ENCODE results near the gene AFMID. TPM values are rescaled to one million over a fixed set of nuclear protein-coding genes. Genes with fewer than 3 reads are reported as not detected.

AFMID gene
- total RNA-seq, 1 experiment from 2014 or later: 45.1 TPM

DNA sequence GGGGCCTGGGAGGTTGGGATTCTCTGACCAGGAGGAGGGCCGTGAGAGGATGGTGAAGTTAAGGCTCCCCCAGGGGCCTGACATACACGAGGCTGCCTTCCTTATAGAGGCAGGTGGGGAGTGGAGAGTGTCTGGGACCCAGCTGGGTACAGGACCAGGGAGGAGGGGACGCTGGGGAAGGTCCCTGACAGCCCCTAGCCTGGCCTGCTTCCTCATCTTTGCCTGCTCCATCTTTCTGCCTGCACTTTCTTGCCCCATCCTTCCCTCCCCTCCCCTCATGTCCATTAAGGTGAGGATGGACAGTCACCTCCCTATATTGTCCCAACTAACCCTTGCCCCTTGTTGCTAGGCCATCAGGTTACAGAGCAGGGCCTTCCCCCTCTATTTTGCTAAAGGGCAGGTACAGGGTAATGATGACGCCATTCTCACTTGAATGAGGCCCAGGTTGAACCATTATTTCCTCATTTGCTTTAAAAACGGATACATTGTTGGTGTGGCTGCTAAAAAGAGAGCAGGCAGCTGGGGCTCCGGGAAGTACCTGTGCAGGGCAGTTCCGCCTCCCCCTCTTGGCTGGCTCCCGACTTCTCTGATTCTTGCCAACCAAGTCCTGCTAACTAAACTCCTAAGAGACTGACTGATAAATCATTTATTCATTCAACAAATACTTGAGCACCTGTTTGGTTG lies 39.7 kb upstream of the AFMID start:
- Mint-ChIP-seq H3K27ac (no peak overlapping the region), H3K9me3 (no peaks in the 10 kb centered on the region), H3K36me3 (no peaks in the 10 kb centered on the region), H3K4me3 (no peak overlapping the region), H3K27me3 (ENCODE audit: low read depth) (no peaks in the 10 kb centered on the region), H3K4me1 (no peaks in the 10 kb centered on the region)
- POLR2A ChIA-PET: no interaction called here
- DNase-seq (ENCODE audit: low spot score): no peak
- TF ChIP-seq ZBTB21 (CRISPR knock-in tag; IDR thresholded peaks at IDR 0.05; ENCODE audit: borderline replicate concordance) (no peak), ZNF396 (CRISPR knock-in tag; IDR thresholded peaks at IDR 0.05; ENCODE audit: borderline replicate concordance) (no peak)
- TF ChIP-seq, protein P1, sequence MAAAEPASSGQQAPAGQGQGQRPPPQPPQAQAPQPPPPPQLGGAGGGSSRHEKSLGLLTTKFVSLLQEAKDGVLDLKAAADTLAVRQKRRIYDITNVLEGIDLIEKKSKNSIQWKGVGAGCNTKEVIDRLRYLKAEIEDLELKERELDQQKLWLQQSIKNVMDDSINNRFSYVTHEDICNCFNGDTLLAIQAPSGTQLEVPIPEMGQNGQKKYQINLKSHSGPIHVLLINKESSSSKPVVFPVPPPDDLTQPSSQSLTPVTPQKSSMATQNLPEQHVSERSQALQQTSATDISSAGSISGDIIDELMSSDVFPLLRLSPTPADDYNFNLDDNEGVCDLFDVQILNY (CRISPR knock-in tag; IDR thresholded peaks at IDR 0.05): no peak
- TF ChIP-seq, protein P2, sequence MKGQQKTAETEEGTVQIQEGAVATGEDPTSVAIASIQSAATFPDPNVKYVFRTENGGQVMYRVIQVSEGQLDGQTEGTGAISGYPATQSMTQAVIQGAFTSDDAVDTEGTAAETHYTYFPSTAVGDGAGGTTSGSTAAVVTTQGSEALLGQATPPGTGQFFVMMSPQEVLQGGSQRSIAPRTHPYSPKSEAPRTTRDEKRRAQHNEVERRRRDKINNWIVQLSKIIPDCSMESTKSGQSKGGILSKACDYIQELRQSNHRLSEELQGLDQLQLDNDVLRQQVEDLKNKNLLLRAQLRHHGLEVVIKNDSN (CRISPR knock-in tag; IDR thresholded peaks at IDR 0.05): no peak
- ATAC-seq: no peak
- CTCF ChIA-PET: no interaction called here

DNA sequence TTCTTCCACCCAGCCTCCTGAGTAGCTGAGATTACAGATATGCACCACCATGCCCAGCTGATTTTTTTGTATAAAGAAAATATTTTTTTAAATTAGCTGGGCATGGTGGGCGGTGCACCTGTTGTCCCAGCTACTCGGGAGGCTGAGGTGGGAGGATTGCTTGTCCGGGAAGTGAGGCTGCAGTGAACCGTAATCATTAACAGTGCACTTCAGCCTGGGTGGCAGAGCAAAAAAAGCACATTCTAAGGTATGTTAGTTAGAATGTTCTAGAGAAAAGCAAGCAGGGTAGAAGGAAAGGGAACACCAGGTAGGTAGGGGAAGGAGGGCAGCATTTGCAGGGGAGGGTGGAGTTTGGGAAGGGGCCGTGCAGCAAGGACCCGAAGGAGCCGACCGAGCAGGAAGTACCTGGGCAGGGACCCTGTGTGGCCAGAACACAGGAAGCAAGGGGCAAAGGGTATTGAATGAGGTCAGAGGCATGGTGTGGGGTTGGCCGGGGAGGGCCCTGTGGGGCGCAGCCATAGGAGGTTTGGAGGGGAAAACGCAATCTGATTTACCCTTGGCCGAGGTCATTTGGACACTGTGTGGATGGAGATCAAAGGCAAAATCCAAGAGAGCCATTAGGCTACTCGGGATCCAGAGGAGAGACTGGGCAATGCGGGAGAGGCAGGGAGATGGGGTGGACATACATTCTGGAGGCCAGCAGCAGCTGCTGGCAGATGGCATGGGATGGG lies 38.7 kb upstream of the AFMID start:
- ChIA-PET POLR2A (no interaction called here), CTCF (interaction anchor here (0.7 to 2.1 kb wide), 3 partner anchors 28 to 135 kb away, joined by 4 to 7 read pairs (median 5); no protein-coding TSS in a partner anchor)
- H3K9me3 Mint-ChIP-seq: no peaks in the 10 kb centered on the region
- no peaks in the 10 kb centered on the region for H3K36me3 Mint-ChIP-seq
- TF ChIP-seq, protein P3, sequence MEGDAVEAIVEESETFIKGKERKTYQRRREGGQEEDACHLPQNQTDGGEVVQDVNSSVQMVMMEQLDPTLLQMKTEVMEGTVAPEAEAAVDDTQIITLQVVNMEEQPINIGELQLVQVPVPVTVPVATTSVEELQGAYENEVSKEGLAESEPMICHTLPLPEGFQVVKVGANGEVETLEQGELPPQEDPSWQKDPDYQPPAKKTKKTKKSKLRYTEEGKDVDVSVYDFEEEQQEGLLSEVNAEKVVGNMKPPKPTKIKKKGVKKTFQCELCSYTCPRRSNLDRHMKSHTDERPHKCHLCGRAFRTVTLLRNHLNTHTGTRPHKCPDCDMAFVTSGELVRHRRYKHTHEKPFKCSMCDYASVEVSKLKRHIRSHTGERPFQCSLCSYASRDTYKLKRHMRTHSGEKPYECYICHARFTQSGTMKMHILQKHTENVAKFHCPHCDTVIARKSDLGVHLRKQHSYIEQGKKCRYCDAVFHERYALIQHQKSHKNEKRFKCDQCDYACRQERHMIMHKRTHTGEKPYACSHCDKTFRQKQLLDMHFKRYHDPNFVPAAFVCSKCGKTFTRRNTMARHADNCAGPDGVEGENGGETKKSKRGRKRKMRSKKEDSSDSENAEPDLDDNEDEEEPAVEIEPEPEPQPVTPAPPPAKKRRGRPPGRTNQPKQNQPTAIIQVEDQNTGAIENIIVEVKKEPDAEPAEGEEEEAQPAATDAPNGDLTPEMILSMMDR (IDR thresholded peaks at IDR 0.05): no peak
- TF ChIP-seq, protein P4, sequence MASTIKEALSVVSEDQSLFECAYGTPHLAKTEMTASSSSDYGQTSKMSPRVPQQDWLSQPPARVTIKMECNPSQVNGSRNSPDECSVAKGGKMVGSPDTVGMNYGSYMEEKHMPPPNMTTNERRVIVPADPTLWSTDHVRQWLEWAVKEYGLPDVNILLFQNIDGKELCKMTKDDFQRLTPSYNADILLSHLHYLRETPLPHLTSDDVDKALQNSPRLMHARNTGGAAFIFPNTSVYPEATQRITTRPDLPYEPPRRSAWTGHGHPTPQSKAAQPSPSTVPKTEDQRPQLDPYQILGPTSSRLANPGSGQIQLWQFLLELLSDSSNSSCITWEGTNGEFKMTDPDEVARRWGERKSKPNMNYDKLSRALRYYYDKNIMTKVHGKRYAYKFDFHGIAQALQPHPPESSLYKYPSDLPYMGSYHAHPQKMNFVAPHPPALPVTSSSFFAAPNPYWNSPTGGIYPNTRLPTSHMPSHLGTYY (CRISPR knock-in tag; IDR thresholded peaks at IDR 0.05): no peak
- TF ChIP-seq ZNF317 (CRISPR knock-in tag; IDR thresholded peaks at IDR 0.05; ENCODE audit: borderline replicate concordance, low read depth): no peak
- TF ChIP-seq NFATC4 (CRISPR knock-in tag; IDR thresholded peaks at IDR 0.05): no peak
- TF ChIP-seq, protein P5, sequence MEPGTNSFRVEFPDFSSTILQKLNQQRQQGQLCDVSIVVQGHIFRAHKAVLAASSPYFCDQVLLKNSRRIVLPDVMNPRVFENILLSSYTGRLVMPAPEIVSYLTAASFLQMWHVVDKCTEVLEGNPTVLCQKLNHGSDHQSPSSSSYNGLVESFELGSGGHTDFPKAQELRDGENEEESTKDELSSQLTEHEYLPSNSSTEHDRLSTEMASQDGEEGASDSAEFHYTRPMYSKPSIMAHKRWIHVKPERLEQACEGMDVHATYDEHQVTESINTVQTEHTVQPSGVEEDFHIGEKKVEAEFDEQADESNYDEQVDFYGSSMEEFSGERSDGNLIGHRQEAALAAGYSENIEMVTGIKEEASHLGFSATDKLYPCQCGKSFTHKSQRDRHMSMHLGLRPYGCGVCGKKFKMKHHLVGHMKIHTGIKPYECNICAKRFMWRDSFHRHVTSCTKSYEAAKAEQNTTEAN (CRISPR knock-in tag; IDR thresholded peaks at IDR 0.05): no peak
- TF ChIP-seq MYBL2 (CRISPR knock-in tag; IDR thresholded peaks at IDR 0.05): no peak
- TF ChIP-seq, protein P6, sequence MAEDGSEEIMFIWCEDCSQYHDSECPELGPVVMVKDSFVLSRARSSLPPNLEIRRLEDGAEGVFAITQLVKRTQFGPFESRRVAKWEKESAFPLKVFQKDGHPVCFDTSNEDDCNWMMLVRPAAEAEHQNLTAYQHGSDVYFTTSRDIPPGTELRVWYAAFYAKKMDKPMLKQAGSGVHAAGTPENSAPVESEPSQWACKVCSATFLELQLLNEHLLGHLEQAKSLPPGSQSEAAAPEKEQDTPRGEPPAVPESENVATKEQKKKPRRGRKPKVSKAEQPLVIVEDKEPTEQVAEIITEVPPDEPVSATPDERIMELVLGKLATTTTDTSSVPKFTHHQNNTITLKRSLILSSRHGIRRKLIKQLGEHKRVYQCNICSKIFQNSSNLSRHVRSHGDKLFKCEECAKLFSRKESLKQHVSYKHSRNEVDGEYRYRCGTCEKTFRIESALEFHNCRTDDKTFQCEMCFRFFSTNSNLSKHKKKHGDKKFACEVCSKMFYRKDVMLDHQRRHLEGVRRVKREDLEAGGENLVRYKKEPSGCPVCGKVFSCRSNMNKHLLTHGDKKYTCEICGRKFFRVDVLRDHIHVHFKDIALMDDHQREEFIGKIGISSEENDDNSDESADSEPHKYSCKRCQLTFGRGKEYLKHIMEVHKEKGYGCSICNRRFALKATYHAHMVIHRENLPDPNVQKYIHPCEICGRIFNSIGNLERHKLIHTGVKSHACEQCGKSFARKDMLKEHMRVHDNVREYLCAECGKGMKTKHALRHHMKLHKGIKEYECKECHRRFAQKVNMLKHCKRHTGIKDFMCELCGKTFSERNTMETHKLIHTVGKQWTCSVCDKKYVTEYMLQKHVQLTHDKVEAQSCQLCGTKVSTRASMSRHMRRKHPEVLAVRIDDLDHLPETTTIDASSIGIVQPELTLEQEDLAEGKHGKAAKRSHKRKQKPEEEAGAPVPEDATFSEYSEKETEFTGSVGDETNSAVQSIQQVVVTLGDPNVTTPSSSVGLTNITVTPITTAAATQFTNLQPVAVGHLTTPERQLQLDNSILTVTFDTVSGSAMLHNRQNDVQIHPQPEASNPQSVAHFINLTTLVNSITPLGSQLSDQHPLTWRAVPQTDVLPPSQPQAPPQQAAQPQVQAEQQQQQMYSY (CRISPR knock-in tag; IDR thresholded peaks at IDR 0.05): no peak
- TF ChIP-seq ZNF671 (CRISPR knock-in tag; IDR thresholded peaks at IDR 0.05): no peak
- TF ChIP-seq NR3C1 (CRISPR knock-in tag; conservative IDR thresholded peaks at IDR 0.05; ENCODE audit: low read depth): no peak
- TF ChIP-seq SMAD4 (CRISPR knock-in tag; IDR thresholded peaks at IDR 0.05): no peak
- TF ChIP-seq, protein P7, sequence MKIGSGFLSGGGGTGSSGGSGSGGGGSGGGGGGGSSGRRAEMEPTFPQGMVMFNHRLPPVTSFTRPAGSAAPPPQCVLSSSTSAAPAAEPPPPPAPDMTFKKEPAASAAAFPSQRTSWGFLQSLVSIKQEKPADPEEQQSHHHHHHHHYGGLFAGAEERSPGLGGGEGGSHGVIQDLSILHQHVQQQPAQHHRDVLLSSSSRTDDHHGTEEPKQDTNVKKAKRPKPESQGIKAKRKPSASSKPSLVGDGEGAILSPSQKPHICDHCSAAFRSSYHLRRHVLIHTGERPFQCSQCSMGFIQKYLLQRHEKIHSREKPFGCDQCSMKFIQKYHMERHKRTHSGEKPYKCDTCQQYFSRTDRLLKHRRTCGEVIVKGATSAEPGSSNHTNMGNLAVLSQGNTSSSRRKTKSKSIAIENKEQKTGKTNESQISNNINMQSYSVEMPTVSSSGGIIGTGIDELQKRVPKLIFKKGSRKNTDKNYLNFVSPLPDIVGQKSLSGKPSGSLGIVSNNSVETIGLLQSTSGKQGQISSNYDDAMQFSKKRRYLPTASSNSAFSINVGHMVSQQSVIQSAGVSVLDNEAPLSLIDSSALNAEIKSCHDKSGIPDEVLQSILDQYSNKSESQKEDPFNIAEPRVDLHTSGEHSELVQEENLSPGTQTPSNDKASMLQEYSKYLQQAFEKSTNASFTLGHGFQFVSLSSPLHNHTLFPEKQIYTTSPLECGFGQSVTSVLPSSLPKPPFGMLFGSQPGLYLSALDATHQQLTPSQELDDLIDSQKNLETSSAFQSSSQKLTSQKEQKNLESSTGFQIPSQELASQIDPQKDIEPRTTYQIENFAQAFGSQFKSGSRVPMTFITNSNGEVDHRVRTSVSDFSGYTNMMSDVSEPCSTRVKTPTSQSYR (CRISPR knock-in tag; IDR thresholded peaks at IDR 0.05): no peak
- TF ChIP-seq, protein P8, sequence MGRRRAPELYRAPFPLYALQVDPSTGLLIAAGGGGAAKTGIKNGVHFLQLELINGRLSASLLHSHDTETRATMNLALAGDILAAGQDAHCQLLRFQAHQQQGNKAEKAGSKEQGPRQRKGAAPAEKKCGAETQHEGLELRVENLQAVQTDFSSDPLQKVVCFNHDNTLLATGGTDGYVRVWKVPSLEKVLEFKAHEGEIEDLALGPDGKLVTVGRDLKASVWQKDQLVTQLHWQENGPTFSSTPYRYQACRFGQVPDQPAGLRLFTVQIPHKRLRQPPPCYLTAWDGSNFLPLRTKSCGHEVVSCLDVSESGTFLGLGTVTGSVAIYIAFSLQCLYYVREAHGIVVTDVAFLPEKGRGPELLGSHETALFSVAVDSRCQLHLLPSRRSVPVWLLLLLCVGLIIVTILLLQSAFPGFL (CRISPR knock-in tag; IDR thresholded peaks at IDR 0.05; ENCODE audit: borderline replicate concordance): no peak
- TF ChIP-seq FOXK1 (CRISPR knock-in tag; IDR thresholded peaks at IDR 0.05): no peak
- no peak for TF ChIP-seq ESRRA (CRISPR knock-in tag; IDR thresholded peaks at IDR 0.05; ENCODE audit: borderline replicate concordance)
- no peaks in the 10 kb centered on the region for H3K4me1 Mint-ChIP-seq
- no peak overlapping the region for H3K4me3 Mint-ChIP-seq
- ATAC-seq: no peak
- no peak for DNase-seq (ENCODE audit: low spot score)
- no peaks in the 10 kb centered on the region for H3K27me3 Mint-ChIP-seq (ENCODE audit: low read depth)
- H3K27ac Mint-ChIP-seq: no peak overlapping the region
